ENCODE results near the gene GNAQ.

DNA sequence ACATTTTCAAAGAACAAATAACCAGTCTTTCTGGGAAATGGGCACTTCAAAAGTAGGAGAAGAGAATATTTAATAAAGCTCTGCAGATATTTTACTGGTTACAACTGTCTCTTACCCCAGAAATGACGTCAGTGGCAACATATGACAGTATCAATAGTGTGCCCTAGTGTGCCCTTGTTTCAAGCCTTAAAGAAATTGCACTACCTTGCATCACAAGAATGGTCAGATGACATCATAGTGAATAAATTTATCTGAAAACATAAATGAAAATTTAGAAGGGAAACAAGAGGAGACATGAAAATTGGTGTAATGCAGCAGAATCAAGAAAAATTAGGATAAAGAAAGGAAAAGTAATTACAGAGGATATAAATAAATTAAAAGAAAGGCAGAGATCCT is 176.7 kb downstream of the GNAQ start:
- TF ChIP-seq, protein P1, sequence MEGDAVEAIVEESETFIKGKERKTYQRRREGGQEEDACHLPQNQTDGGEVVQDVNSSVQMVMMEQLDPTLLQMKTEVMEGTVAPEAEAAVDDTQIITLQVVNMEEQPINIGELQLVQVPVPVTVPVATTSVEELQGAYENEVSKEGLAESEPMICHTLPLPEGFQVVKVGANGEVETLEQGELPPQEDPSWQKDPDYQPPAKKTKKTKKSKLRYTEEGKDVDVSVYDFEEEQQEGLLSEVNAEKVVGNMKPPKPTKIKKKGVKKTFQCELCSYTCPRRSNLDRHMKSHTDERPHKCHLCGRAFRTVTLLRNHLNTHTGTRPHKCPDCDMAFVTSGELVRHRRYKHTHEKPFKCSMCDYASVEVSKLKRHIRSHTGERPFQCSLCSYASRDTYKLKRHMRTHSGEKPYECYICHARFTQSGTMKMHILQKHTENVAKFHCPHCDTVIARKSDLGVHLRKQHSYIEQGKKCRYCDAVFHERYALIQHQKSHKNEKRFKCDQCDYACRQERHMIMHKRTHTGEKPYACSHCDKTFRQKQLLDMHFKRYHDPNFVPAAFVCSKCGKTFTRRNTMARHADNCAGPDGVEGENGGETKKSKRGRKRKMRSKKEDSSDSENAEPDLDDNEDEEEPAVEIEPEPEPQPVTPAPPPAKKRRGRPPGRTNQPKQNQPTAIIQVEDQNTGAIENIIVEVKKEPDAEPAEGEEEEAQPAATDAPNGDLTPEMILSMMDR (IDR thresholded peaks at IDR 0.05; ENCODE audit: low read depth, low read length, poor library complexity, severe bottlenecking): no peak
- no peak for TF ChIP-seq EZH2phosphoT487 (IDR thresholded peaks at IDR 0.05; ENCODE audit: borderline replicate concordance, low read length)

Measured in DOHH2 (cell line).